Esophagus mucosa (tissue), 1 donor: ENCODE measurements around the gene RGS6. TPM values are rescaled to one million over a fixed set of nuclear protein-coding genes. Genes with fewer than 3 reads are reported as not detected.
"Not testable (repeated sequence)": the region's sequence is repeated elsewhere in the genome, so short reads cannot be mapped to it uniquely, and the experiment has no call there.

Experiments used
- ATAC-seq: fragments of 200-7000 bp; cut with Tn5 transposase; one replicate; pipeline ENCODE4 v1.9.1; 2020
- total RNA-seq: library from RNA; stranded (reverse); gene quantifications from one replicate; pipeline ENCODE4 v1.2.4, GENCODE V29; 2023
- donor health status: DM: yes; HTN: yes; CAD: no.

The RGS6 gene
- total RNA-seq, 1 donor from 2014 or later: 0.52 TPM

- peak; percentile 39 for ATAC-seq
Measured at GRCh38 chr14:72463291-72463866, 531.1 kb downstream of the RGS6 start.

- ATAC-seq: no peak
Measured at GRCh38 chr14:72464226-72464625, 532.0 kb downstream of the RGS6 start.

GRCh38 chr14:72466325-72466724, 534.1 kb downstream of the RGS6 start:
- ATAC-seq: no peak

- ATAC-seq: peak; percentile 20
Measured at GRCh38 chr14:72471346-72471745, 539.1 kb downstream of the RGS6 start.

GRCh38 chr14:72472845-72473244, 540.6 kb downstream of the RGS6 start:
- ATAC-seq: no peak

- peak; percentile 87 for ATAC-seq
Measured at GRCh38 chr14:72476657-72477499, 544.6 kb downstream of the RGS6 start.

- not testable (repeated sequence) for ATAC-seq
Measured at GRCh38 chr14:72477578-72477977, 545.3 kb downstream of the RGS6 start.

GRCh38 chr14:72478471-72478893, 546.3 kb downstream of the RGS6 start:
- no peak for ATAC-seq

GRCh38 chr14:72479461-72479931, 547.3 kb downstream of the RGS6 start:
- peak; percentile 12 for ATAC-seq

- ATAC-seq: no peak
Measured at GRCh38 chr14:72480464-72481243, 548.4 kb downstream of the RGS6 start.

- no peak for ATAC-seq
Measured at GRCh38 chr14:72483311-72483710, 551.1 kb downstream of the RGS6 start.

- no peak for ATAC-seq
Measured at GRCh38 chr14:72485695-72486094, 553.5 kb downstream of the RGS6 start.

GRCh38 chr14:72488514-72488913, 556.3 kb downstream of the RGS6 start:
- no peak for ATAC-seq

- no peak for ATAC-seq
Measured at GRCh38 chr14:72492196-72492595, 560.0 kb downstream of the RGS6 start.

GRCh38 chr14:72495668-72496067, 563.4 kb downstream of the RGS6 start:
- no peak for ATAC-seq

- no peak for ATAC-seq
Measured at GRCh38 chr14:72498646-72499045, 566.4 kb downstream of the RGS6 start.

GRCh38 chr14:72499746-72500145, 567.5 kb downstream of the RGS6 start:
- ATAC-seq: no peak

- ATAC-seq: no peak
Measured at GRCh38 chr14:72500234-72500838, 568.1 kb downstream of the RGS6 start.

GRCh38 chr14:72501439-72501838, 569.2 kb downstream of the RGS6 start:
- ATAC-seq: no peak

GRCh38 chr14:72503271-72503670, 571.0 kb downstream of the RGS6 start:
- no peak for ATAC-seq

GRCh38 chr14:72503696-72504368, 571.6 kb downstream of the RGS6 start:
- peak; percentile 47 for ATAC-seq

- no peak for ATAC-seq
Measured at GRCh38 chr14:72510566-72510965, 578.3 kb downstream of the RGS6 start.
